SJCRH30 (cell line): ENCODE measurements around the gene PROM2. TPM values are rescaled to one million over a fixed set of nuclear protein-coding genes. Genes with fewer than 3 reads are reported as not detected.
"Not testable (repeated sequence)": the region's sequence is repeated elsewhere in the genome, so short reads cannot be mapped to it uniquely, and the experiment has no call there.

Experiments
- DNase-seq, 2 experiments: peaks; one replicate each; pipeline ENCODE4 v3.0.0-alpha.2; 2015 to 2020
- H3K27ac ChIP-seq: fragments of 250-450 bp; sonication (Bioruptor Pico); 2 replicates; pipeline ENCODE4 v1.5.1; 2020; ENCODE audit warnings: mild to moderate bottlenecking, moderate library complexity
- H3K27me3 ChIP-seq: fragments of 250-450 bp; sonication (Bioruptor Pico); 2 replicates; pipeline ENCODE4 v1.5.1; 2020; ENCODE audit warnings: mild to moderate bottlenecking, moderate library complexity
- H3K36me3 ChIP-seq: fragments of 250-450 bp; sonication (Bioruptor Pico); 2 replicates; pipeline ENCODE4 v1.5.1; 2020; ENCODE audit warnings: mild to moderate bottlenecking, moderate library complexity
- H3K4me1 ChIP-seq: fragments of 250-450 bp; sonication (Bioruptor Pico); 2 replicates; pipeline ENCODE4 v1.5.1; 2020; ENCODE audit warnings: mild to moderate bottlenecking, moderate library complexity
- H3K4me3 ChIP-seq: fragments of 250-450 bp; sonication (Bioruptor Pico); 2 replicates; pipeline ENCODE4 v1.5.1; 2020; ENCODE audit warnings: mild to moderate bottlenecking, moderate library complexity
- H3K9me3 ChIP-seq: fragments of 250-450 bp; sonication (Bioruptor Pico); replicated peaks from 2 replicates; pipeline ENCODE4 v1.5.1; 2020; ENCODE audit warnings: mild to moderate bottlenecking, moderate library complexity
- total RNA-seq: library from RNA; depleted of rRNA; stranded (reverse); fragments of >200 nt; shearing (Covaris generic); gene quantifications from 2 replicates; pipeline ENCODE4 v1.2.3, GENCODE V29; 2014; rRNA removed

Gene PROM2
- total RNA-seq, result 0.05 and 0.57 TPM in 2 replicates

GRCh38 chr2:95274291-95275150, at the start of gene PROM2:
Gene PROM2, plus strand, starts transcription at chr2:95274449. Its CDS starts 137 bp downstream, at chr2:95274586.
- peak in 1 of 2 experiments; percentile 1 for DNase-seq
- Histone ChIP-seq H3K36me3 (no peaks in the 10 kb centered on the region), H3K27me3 (no peaks in the 10 kb centered on the region), H3K27ac (no peak within 1 kb of the TSS), H3K9me3 (no peaks in the 10 kb centered on the region), H3K4me1 (no peaks in the 10 kb centered on the region), H3K4me3 (no peak within 1 kb of the TSS)

- DNase-seq, result no peak
Measured at GRCh38 chr2:95225658-95226057, 48.6 kb upstream of the PROM2 start.

GRCh38 chr2:95231723-95232122, 42.5 kb upstream of the PROM2 start:
- Histone ChIP-seq H3K27ac (no peak overlapping the region), H3K4me3 (no peak overlapping the region), H3K36me3 (no peaks in the 10 kb centered on the region), H3K4me1 (no peaks in the 10 kb centered on the region), H3K27me3 (no peaks in the 10 kb centered on the region), H3K9me3 (no peaks in the 10 kb centered on the region)
- DNase-seq, result peak; percentile 83 to 86

More at GRCh38 chr2:95225658-95226057, 48.6 kb upstream of the PROM2 start:
- H3K9me3 ChIP-seq, result peaks cover 12% of the 10 kb centered on the region; the same call in 1 of the 2 replicates
- no peaks in the 10 kb centered on the region for H3K27me3 ChIP-seq
- no peak overlapping the region for H3K4me3 ChIP-seq
- no peaks in the 10 kb centered on the region for H3K4me1 ChIP-seq
- no peaks in the 10 kb centered on the region for H3K36me3 ChIP-seq
- no peak overlapping the region for H3K27ac ChIP-seq

- H3K36me3 ChIP-seq, result no peaks in the 10 kb centered on the region
- no peak for DNase-seq
- no peaks in the 10 kb centered on the region for H3K27me3 ChIP-seq
- H3K27ac ChIP-seq, result no peak overlapping the region
- no peak overlapping the region for H3K4me3 ChIP-seq
- H3K4me1 ChIP-seq, result no peaks in the 10 kb centered on the region
- H3K9me3 ChIP-seq, result no peaks in the 10 kb centered on the region
Measured at GRCh38 chr2:95232232-95232631, 42.0 kb upstream of the PROM2 start.

- no peaks in the 10 kb centered on the region for H3K27me3 ChIP-seq
- no peaks in the 10 kb centered on the region for H3K36me3 ChIP-seq
- no peaks in the 10 kb centered on the region for H3K9me3 ChIP-seq
- no peaks in the 10 kb centered on the region for H3K4me1 ChIP-seq
- no peak overlapping the region for H3K4me3 ChIP-seq
- no peak for DNase-seq
- no peak overlapping the region for H3K27ac ChIP-seq
Measured at GRCh38 chr2:95234286-95234785, 39.9 kb upstream of the PROM2 start.

GRCh38 chr2:95234816-95235215, 39.4 kb upstream of the PROM2 start:
- Histone ChIP-seq H3K9me3 (no peaks in the 10 kb centered on the region), H3K4me3 (no peak overlapping the region)
- no peak for DNase-seq

GRCh38 chr2:95238131-95238530, 36.1 kb upstream of the PROM2 start:
- DNase-seq, result no peak
- no peaks in the 10 kb centered on the region for H3K4me1 ChIP-seq

More at GRCh38 chr2:95234816-95235215, 39.4 kb upstream of the PROM2 start:
- H3K27ac ChIP-seq, result no peak overlapping the region
- H3K27me3 ChIP-seq, result no peaks in the 10 kb centered on the region
- H3K36me3 ChIP-seq, result no peaks in the 10 kb centered on the region
- no peaks in the 10 kb centered on the region for H3K4me1 ChIP-seq

GRCh38 chr2:95240091-95240490, 34.2 kb upstream of the PROM2 start:
- no peak overlapping the region for H3K4me3 ChIP-seq
- H3K27ac ChIP-seq, result no peak overlapping the region
- no peaks in the 10 kb centered on the region for H3K4me1 ChIP-seq
- DNase-seq, result no peak
- H3K9me3 ChIP-seq, result 0 out of 2 replicates have a peak, but pooled peaks cover 3% of the 10 kb centered on the region
- H3K36me3 ChIP-seq, result no peaks in the 10 kb centered on the region
- no peaks in the 10 kb centered on the region for H3K27me3 ChIP-seq

More at GRCh38 chr2:95238131-95238530, 36.1 kb upstream of the PROM2 start:
- 0 out of 2 replicates have a peak, but pooled peaks cover 3% of the 10 kb centered on the region for H3K9me3 ChIP-seq
- H3K27me3 ChIP-seq, result no peaks in the 10 kb centered on the region
- H3K4me3 ChIP-seq, result no peak overlapping the region
- no peaks in the 10 kb centered on the region for H3K36me3 ChIP-seq
- H3K27ac ChIP-seq, result no peak overlapping the region

GRCh38 chr2:95240556-95240955, 33.7 kb upstream of the PROM2 start:
- no peaks in the 10 kb centered on the region for H3K36me3 ChIP-seq
- H3K4me1 ChIP-seq, result no peaks in the 10 kb centered on the region
- H3K4me3 ChIP-seq, result no peak overlapping the region
- H3K9me3 ChIP-seq, result 0 out of 2 replicates have a peak, but pooled peaks cover 3% of the 10 kb centered on the region
- DNase-seq, result no peak
- H3K27me3 ChIP-seq, result no peaks in the 10 kb centered on the region
- no peak overlapping the region for H3K27ac ChIP-seq

- not testable (repeated sequence) for H3K4me1 ChIP-seq, H3K4me3 ChIP-seq, H3K27ac ChIP-seq, H3K9me3 ChIP-seq, DNase-seq, H3K36me3 ChIP-seq, H3K27me3 ChIP-seq
Measured at GRCh38 chr2:95242084-95242483, 32.2 kb upstream of the PROM2 start.

- H3K4me1 ChIP-seq, result no peaks in the 10 kb centered on the region
- no peaks in the 10 kb centered on the region for H3K36me3 ChIP-seq
- H3K27ac ChIP-seq, result no peak overlapping the region
- no peak overlapping the region for H3K4me3 ChIP-seq
- no peaks in the 10 kb centered on the region for H3K27me3 ChIP-seq
- H3K9me3 ChIP-seq, result 0 out of 2 replicates have a peak, but pooled peaks cover 4% of the 10 kb centered on the region
- no peak for DNase-seq
Measured at GRCh38 chr2:95258271-95258670, 16.0 kb upstream of the PROM2 start.

- Histone ChIP-seq H3K9me3 (no peaks in the 10 kb centered on the region), H3K27me3 (0 out of 2 replicates have a peak, but pooled peaks cover 5% of the 10 kb centered on the region), H3K36me3 (no peaks in the 10 kb centered on the region), H3K27ac (no peak overlapping the region), H3K4me3 (no peak overlapping the region), H3K4me1 (no peaks in the 10 kb centered on the region)
- no peak for DNase-seq
Measured at GRCh38 chr2:95260028-95261023, 13.9 kb upstream of the PROM2 start.

- Histone ChIP-seq H3K9me3 (no peaks in the 10 kb centered on the region), H3K4me3 (no peak overlapping the region), H3K27ac (no peak overlapping the region), H3K4me1 (no peaks in the 10 kb centered on the region), H3K36me3 (no peaks in the 10 kb centered on the region), H3K27me3 (0 out of 2 replicates have a peak, but pooled peaks cover 5% of the 10 kb centered on the region)
- no peak for DNase-seq
Measured at GRCh38 chr2:95261602-95262001, 12.6 kb upstream of the PROM2 start.

GRCh38 chr2:95262896-95263542, 11.2 kb upstream of the PROM2 start:
- Histone ChIP-seq H3K27ac (no peak overlapping the region), H3K9me3 (no peaks in the 10 kb centered on the region), H3K27me3 (0 out of 2 replicates have a peak, but pooled peaks cover 5% of the 10 kb centered on the region), H3K36me3 (no peaks in the 10 kb centered on the region), H3K4me3 (no peak overlapping the region), H3K4me1 (peaks cover 3% of the 10 kb centered on the region; the same call in 1 of the 2 replicates)
- no peak for DNase-seq
